WTC11 (cell line): ENCODE measurements around the gene AP1G1.

Experiments
- FOXK1 ChIP-seq: sonication (generic); formaldehyde crosslinking; IDR thresholded peaks from 2 replicates; pipeline ENCODE4 v1.8.0; 2022; ENCODE audit warnings: mild to moderate bottlenecking, moderate library complexity, missing genetic modification reagents
- SP1 ChIP-seq: sonication (generic); formaldehyde crosslinking; conservative IDR thresholded peaks from 2 replicates; pipeline ENCODE4 v1.8.1; 2022; ENCODE audit warnings: missing genetic modification reagents
- STAT6 ChIP-seq: sonication (generic); formaldehyde crosslinking; conservative IDR thresholded peaks from 2 replicates; pipeline ENCODE4 v1.8.1; 2023; ENCODE audit warnings: mild to moderate bottlenecking, low read depth, missing genetic modification reagents, moderate library complexity
- ZNF121 ChIP-seq: sonication (generic); formaldehyde crosslinking; IDR thresholded peaks from 2 replicates; pipeline ENCODE4 v1.8.0; 2023; ENCODE audit warnings: missing genetic modification reagents
- TF ChIP-seq, protein P1 (sequence below): fragments of 200-600 bp; IDR thresholded peaks from 2 replicates; pipeline ENCODE4 v1.8.0; 2022; ENCODE audit warnings: antibody characterized with exemption
- TF ChIP-seq, protein P2 (sequence below): sonication (generic); formaldehyde crosslinking; IDR thresholded peaks from 2 replicates; pipeline ENCODE4 v1.8.0; 2022; ENCODE audit warnings: mild to moderate bottlenecking, missing genetic modification reagents

DNA sequence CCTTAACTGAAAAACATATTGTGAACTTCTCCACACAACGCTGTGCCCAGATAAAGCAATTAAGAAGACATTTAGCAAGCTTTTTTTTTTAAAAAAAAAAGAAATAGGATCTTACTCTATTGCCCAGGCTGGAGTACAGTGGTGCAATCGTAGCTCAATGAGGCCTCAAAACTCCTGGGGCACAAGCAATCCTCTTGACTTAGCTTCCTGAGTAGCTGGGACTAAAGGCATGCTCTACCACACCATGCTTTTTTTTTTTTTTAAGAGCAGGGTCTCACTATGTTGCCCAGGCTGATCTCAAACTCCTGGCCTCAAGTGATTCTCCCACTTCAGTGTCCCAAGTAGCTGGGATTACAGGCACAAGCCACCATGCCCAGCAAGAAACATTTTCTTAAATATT is 20.1 kb downstream of the AP1G1 start:
- no peak for TF ChIP-seq STAT6 (CRISPR knock-in tag)
- TF ChIP-seq SP1 (CRISPR knock-in tag): no peak
- TF ChIP-seq, protein P1, sequence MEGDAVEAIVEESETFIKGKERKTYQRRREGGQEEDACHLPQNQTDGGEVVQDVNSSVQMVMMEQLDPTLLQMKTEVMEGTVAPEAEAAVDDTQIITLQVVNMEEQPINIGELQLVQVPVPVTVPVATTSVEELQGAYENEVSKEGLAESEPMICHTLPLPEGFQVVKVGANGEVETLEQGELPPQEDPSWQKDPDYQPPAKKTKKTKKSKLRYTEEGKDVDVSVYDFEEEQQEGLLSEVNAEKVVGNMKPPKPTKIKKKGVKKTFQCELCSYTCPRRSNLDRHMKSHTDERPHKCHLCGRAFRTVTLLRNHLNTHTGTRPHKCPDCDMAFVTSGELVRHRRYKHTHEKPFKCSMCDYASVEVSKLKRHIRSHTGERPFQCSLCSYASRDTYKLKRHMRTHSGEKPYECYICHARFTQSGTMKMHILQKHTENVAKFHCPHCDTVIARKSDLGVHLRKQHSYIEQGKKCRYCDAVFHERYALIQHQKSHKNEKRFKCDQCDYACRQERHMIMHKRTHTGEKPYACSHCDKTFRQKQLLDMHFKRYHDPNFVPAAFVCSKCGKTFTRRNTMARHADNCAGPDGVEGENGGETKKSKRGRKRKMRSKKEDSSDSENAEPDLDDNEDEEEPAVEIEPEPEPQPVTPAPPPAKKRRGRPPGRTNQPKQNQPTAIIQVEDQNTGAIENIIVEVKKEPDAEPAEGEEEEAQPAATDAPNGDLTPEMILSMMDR: no peak
- no peak for TF ChIP-seq FOXK1 (CRISPR knock-in tag)
- TF ChIP-seq, protein P2, sequence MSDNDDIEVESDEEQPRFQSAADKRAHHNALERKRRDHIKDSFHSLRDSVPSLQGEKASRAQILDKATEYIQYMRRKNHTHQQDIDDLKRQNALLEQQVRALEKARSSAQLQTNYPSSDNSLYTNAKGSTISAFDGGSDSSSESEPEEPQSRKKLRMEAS: no peak
- TF ChIP-seq ZNF121: peak; percentile 63; the same call in 1 of the 2 replicates
